Measurements from ENCODE around the gene SEMA6D. TPM values are rescaled to one million over a fixed set of nuclear protein-coding genes. Genes with fewer than 3 reads are reported as not detected.

Gene SEMA6D
- 0.71 and 2.9 TPM in 2 replicates for total RNA-seq

DNA sequence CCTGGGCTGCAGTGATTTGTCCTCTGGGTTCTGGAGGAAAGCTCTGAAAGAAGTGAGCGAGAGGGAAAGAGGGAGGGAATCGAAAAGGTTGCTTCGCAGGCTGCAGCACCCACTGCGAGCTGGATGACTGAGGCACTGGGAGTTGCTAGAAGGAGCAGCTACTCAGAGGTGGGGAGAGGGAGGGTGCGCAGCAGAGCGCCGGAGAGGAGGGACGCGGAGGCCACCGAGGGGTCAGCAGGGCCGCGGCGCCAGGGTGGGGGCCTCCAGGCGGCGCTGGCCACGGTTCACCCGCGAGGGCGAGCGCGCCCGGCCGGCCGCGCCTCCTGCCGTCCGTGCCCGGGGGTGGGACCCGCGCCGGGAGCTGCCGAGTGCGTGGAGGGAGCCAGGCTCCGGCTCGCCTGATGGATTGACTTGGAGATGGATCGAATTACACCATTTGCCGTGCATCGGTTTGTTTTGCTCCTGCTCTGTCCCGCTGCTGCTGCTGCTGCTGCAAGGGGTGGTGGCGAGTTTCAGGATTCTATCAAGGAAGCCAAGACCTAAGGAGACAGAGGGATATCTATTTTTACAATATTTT, at the start of gene SEMA6D:
TSS of gene SEMA6D (plus strand) at position 470 of the 577 bp plus-strand sequence. CDS start 42,294 bp downstream, outside the sequence.

